Measurements from ENCODE around the gene PSME3.
"Not testable (repeated sequence)": the region's sequence is repeated elsewhere in the genome, so short reads cannot be mapped to it uniquely, and the experiment has no call there.

The PSME3 gene

GRCh38 chr17:42873932-42874695 lies 40.9 kb downstream of the PSME3 start:
- H3K36me3 ChIP-seq (ENCODE audit: control insufficient read depth, insufficient read depth, low read length); H3K27me3 ChIP-seq (ENCODE audit: control insufficient read depth, insufficient read depth, low read length); H3K9ac ChIP-seq (ENCODE audit: low read depth, low read length); H3K4me3 ChIP-seq (ENCODE audit: low read depth, low read length); H3K4me1 ChIP-seq (ENCODE audit: control insufficient read depth, insufficient read depth, low read length); H3K9me3 ChIP-seq (ENCODE audit: control insufficient read depth, insufficient read depth, low read length): not testable (repeated sequence)

DNA sequence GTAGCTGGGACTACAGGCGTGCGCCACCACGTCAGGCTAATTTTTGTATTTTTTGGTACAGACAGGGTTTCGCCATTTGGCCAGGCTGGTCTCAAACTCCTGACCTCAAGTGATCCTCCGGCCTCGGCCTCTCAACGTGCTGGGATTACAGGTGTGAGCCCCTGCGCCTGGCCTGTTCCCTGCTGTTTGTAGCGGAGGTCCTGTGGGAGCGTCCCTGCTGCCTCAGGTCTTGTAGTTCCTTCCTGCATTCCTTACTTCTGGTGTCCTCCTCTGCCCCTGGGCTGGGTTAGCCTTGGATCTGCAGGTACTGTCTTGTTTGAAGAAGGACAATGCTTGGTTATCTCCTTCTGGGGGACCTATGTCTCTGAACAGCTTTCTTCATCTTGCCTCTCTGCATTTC lies 43.8 kb downstream of the PSME3 start:
- no peak overlapping the region for H3K4me3 ChIP-seq (ENCODE audit: low read depth, low read length)
- H3K36me3 ChIP-seq (ENCODE audit: control insufficient read depth, insufficient read depth, low read length) = no peaks in the 10 kb centered on the region
- peaks cover 3% of the 10 kb centered on the region for H3K27me3 ChIP-seq (ENCODE audit: control insufficient read depth, insufficient read depth, low read length)
- no peaks in the 10 kb centered on the region for H3K4me1 ChIP-seq (ENCODE audit: control insufficient read depth, insufficient read depth, low read length)
- no peaks in the 10 kb centered on the region for H3K9me3 ChIP-seq (ENCODE audit: control insufficient read depth, insufficient read depth, low read length)
- H3K9ac ChIP-seq (ENCODE audit: low read depth, low read length) = no peak overlapping the region

GRCh38 chr17:42878123-42878880 lies 45.1 kb downstream of the PSME3 start:
- peak overlapping the region; percentile 23 for H3K4me3 ChIP-seq (ENCODE audit: low read depth, low read length)
- no peaks in the 10 kb centered on the region for H3K4me1 ChIP-seq (ENCODE audit: control insufficient read depth, insufficient read depth, low read length)
- no peaks in the 10 kb centered on the region for H3K9me3 ChIP-seq (ENCODE audit: control insufficient read depth, insufficient read depth, low read length)
- peaks cover 3% of the 10 kb centered on the region for H3K27me3 ChIP-seq (ENCODE audit: control insufficient read depth, insufficient read depth, low read length)
- no peak overlapping the region for H3K9ac ChIP-seq (ENCODE audit: low read depth, low read length)
- H3K36me3 ChIP-seq (ENCODE audit: control insufficient read depth, insufficient read depth, low read length) = no peaks in the 10 kb centered on the region

GRCh38 chr17:42878924-42879595 lies 45.9 kb downstream of the PSME3 start:
- H3K9ac ChIP-seq (ENCODE audit: low read depth, low read length) = no peak overlapping the region
- H3K9me3 ChIP-seq (ENCODE audit: control insufficient read depth, insufficient read depth, low read length) = no peaks in the 10 kb centered on the region
- peaks cover 3% of the 10 kb centered on the region for H3K27me3 ChIP-seq (ENCODE audit: control insufficient read depth, insufficient read depth, low read length)
- H3K4me3 ChIP-seq (ENCODE audit: low read depth, low read length) = no peak overlapping the region
- H3K36me3 ChIP-seq (ENCODE audit: control insufficient read depth, insufficient read depth, low read length) = no peaks in the 10 kb centered on the region
- H3K4me1 ChIP-seq (ENCODE audit: control insufficient read depth, insufficient read depth, low read length) = no peaks in the 10 kb centered on the region

DNA sequence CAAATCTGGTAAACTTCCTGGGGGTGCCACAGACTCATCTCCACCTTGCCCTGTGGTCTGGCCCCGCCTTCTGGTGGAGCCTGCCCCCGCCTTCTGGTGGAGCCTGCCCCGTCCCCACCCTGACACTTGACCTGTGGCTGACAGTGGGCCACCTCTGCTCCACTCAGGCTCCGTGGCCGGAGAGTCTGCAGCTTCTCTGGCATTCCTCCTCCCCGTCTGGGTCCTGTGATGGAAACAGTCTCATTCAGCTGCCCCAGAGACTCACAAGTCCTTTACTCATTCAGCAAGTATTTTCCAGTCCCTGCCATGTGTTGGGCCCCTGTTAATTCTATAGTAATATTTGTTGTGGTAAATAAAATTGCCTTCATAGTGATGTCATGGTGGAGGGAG lies 46.4 kb downstream of the PSME3 start:
- Histone ChIP-seq H3K27me3 (ENCODE audit: control insufficient read depth, insufficient read depth, low read length) (peaks cover 3% of the 10 kb centered on the region), H3K4me1 (ENCODE audit: control insufficient read depth, insufficient read depth, low read length) (no peaks in the 10 kb centered on the region), H3K36me3 (ENCODE audit: control insufficient read depth, insufficient read depth, low read length) (no peaks in the 10 kb centered on the region), H3K9me3 (ENCODE audit: control insufficient read depth, insufficient read depth, low read length) (no peaks in the 10 kb centered on the region), H3K9ac (ENCODE audit: low read depth, low read length) (no peak overlapping the region), H3K4me3 (ENCODE audit: low read depth, low read length) (no peak overlapping the region)

- Histone ChIP-seq H3K9ac (ENCODE audit: low read depth, low read length) (no peak overlapping the region), H3K4me3 (ENCODE audit: low read depth, low read length) (no peak overlapping the region), H3K4me1 (ENCODE audit: control insufficient read depth, insufficient read depth, low read length) (no peaks in the 10 kb centered on the region), H3K9me3 (ENCODE audit: control insufficient read depth, insufficient read depth, low read length) (no peaks in the 10 kb centered on the region), H3K36me3 (ENCODE audit: control insufficient read depth, insufficient read depth, low read length) (no peaks in the 10 kb centered on the region), H3K27me3 (ENCODE audit: control insufficient read depth, insufficient read depth, low read length) (peaks cover 3% of the 10 kb centered on the region)
Measured at GRCh38 chr17:42880776-42881310, 47.6 kb downstream of the PSME3 start.

DNA sequence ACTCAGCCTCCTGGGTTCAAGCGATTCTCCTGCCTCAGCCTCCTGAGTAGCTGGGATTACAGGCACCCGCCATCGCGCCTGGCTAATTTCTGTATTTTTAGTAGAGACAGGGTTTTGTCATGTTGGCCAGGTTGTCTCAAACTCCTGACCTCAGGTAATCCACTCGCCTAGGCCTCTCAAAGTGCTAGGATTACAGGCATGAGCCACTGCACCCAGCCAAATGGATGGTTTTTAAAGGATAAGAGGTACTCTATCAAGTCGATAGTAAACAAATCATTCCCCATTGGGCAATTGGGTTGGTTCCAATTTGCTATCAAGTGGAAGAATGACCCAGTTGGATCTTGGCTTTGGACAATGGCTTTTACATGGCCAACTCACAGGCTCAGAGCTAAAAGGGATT lies 48.5 kb downstream of the PSME3 start:
- not testable (repeated sequence) for H3K4me1 ChIP-seq (ENCODE audit: control insufficient read depth, insufficient read depth, low read length); H3K36me3 ChIP-seq (ENCODE audit: control insufficient read depth, insufficient read depth, low read length); H3K9me3 ChIP-seq (ENCODE audit: control insufficient read depth, insufficient read depth, low read length); H3K9ac ChIP-seq (ENCODE audit: low read depth, low read length); H3K4me3 ChIP-seq (ENCODE audit: low read depth, low read length); H3K27me3 ChIP-seq (ENCODE audit: control insufficient read depth, insufficient read depth, low read length)

GRCh38 chr17:42882166-42882565 lies 49.0 kb downstream of the PSME3 start:
- Histone ChIP-seq H3K9ac (ENCODE audit: low read depth, low read length) (no peak overlapping the region), H3K36me3 (ENCODE audit: control insufficient read depth, insufficient read depth, low read length) (no peaks in the 10 kb centered on the region), H3K27me3 (ENCODE audit: control insufficient read depth, insufficient read depth, low read length) (peaks cover 1% of the 10 kb centered on the region), H3K4me1 (ENCODE audit: control insufficient read depth, insufficient read depth, low read length) (no peaks in the 10 kb centered on the region), H3K9me3 (ENCODE audit: control insufficient read depth, insufficient read depth, low read length) (no peaks in the 10 kb centered on the region), H3K4me3 (ENCODE audit: low read depth, low read length) (no peak overlapping the region)

- Histone ChIP-seq H3K36me3 (ENCODE audit: control insufficient read depth, insufficient read depth, low read length) (no peaks in the 10 kb centered on the region), H3K4me3 (ENCODE audit: low read depth, low read length) (no peak overlapping the region), H3K4me1 (ENCODE audit: control insufficient read depth, insufficient read depth, low read length) (no peaks in the 10 kb centered on the region), H3K9ac (ENCODE audit: low read depth, low read length) (no peak overlapping the region), H3K9me3 (ENCODE audit: control insufficient read depth, insufficient read depth, low read length) (no peaks in the 10 kb centered on the region), H3K27me3 (ENCODE audit: control insufficient read depth, insufficient read depth, low read length) (no peaks in the 10 kb centered on the region)
Measured at GRCh38 chr17:42883802-42884558, 50.8 kb downstream of the PSME3 start.

- H3K27me3 ChIP-seq (ENCODE audit: control insufficient read depth, insufficient read depth, low read length); H3K9me3 ChIP-seq (ENCODE audit: control insufficient read depth, insufficient read depth, low read length); H3K9ac ChIP-seq (ENCODE audit: low read depth, low read length); H3K4me1 ChIP-seq (ENCODE audit: control insufficient read depth, insufficient read depth, low read length); H3K4me3 ChIP-seq (ENCODE audit: low read depth, low read length); H3K36me3 ChIP-seq (ENCODE audit: control insufficient read depth, insufficient read depth, low read length): not testable (repeated sequence)
Measured at GRCh38 chr17:42885806-42886205, 52.6 kb downstream of the PSME3 start.
